Mesenchymal stem cell (in vitro differentiated cells and primary cell): ENCODE measurements around the gene FCGBP.
"Not testable (repeated sequence)": the region's sequence is repeated elsewhere in the genome, so short reads cannot be mapped to it uniquely, and the experiment has no call there.

Source experiments
- DNase-seq: peaks from one replicate; pipeline ENCODE4 v3.0.0-alpha.2; 2013
- H2AFZ ChIP-seq: one replicate; pipeline ENCODE4 v1.6.1; 2013; ENCODE audit warnings: low read depth, mild to moderate bottlenecking, control low read depth, inconsistent platforms, low read length, moderate library complexity
- H2AK5ac ChIP-seq: 2 replicates; pipeline ENCODE4 v1.6.1; 2013; ENCODE audit warnings: low read length, moderate library complexity, mild to moderate bottlenecking, inconsistent platforms; ENCODE audit not compliant: severe bottlenecking
- H2BK120ac ChIP-seq: one replicate; pipeline ENCODE4 v1.6.1; 2013; ENCODE audit warnings: low read depth, mild to moderate bottlenecking, inconsistent platforms, low read length, moderate library complexity
- H2BK12ac ChIP-seq, 2 experiments: one replicate each; pipeline ENCODE4 v1.6.1; 2013; ENCODE audit warnings: inconsistent platforms in 2 of 2, low read length in 2 of 2, mild to moderate bottlenecking in 2 of 2, moderate library complexity in 2 of 2, control low read depth in 1 of 2
- H2BK15ac ChIP-seq: one replicate; pipeline ENCODE4 v1.6.1; 2013; ENCODE audit warnings: mild to moderate bottlenecking, low read depth, inconsistent platforms; ENCODE audit not compliant: poor library complexity, severe bottlenecking
- H2BK5ac ChIP-seq: 2 replicates; pipeline ENCODE4 v1.6.1; 2013; ENCODE audit warnings: low read depth, mild to moderate bottlenecking, low read length, control low read depth, inconsistent platforms; ENCODE audit not compliant: poor library complexity, severe bottlenecking
- H3K14ac ChIP-seq, 2 experiments: one replicate each; pipeline ENCODE4 v1.6.1; 2013; ENCODE audit warnings: inconsistent platforms in 2 of 2, low read length in 2 of 2, control low read depth in 1 of 2, mild to moderate bottlenecking in 1 of 2, moderate library complexity in 1 of 2
- H3K18ac ChIP-seq, 2 experiments: one replicate each; pipeline ENCODE4 v1.6.1; 2013; ENCODE audit warnings: inconsistent platforms in 2 of 2, low read length in 2 of 2, control low read depth in 1 of 2, low read depth in 1 of 2, mild to moderate bottlenecking in 1 of 2
- H3K23ac ChIP-seq, 2 experiments: one replicate each; pipeline ENCODE4 v1.6.1; 2013; ENCODE audit warnings: inconsistent platforms in 2 of 2, low read length in 2 of 2, mild to moderate bottlenecking in 2 of 2, moderate library complexity in 2 of 2, control low read depth in 1 of 2
- H3K27ac ChIP-seq: 2 replicates; pipeline ENCODE4 v1.5.1; 2013; ENCODE audit warnings: mild to moderate bottlenecking, moderate library complexity, low read length, control low read depth, inconsistent platforms; ENCODE audit not compliant: poor library complexity, severe bottlenecking
- H3K27me3 ChIP-seq, 2 experiments: 2 replicates each; pipeline versions ENCODE4 v1.6.1 to v1.7.0; 2013; ENCODE audit warnings: low read length in 2 of 2, mild to moderate bottlenecking in 2 of 2, moderate library complexity in 2 of 2, control low read depth in 1 of 2, inconsistent platforms in 1 of 2; ENCODE audit not compliant: control insufficient read depth in 1 of 2, insufficient read depth in 1 of 2
- H3K36me3 ChIP-seq, 2 experiments: 2 replicates each; pipeline versions ENCODE4 v1.6.1 to v1.7.0; 2013; ENCODE audit warnings: low read length in 2 of 2, control low read depth in 1 of 2, inconsistent platforms in 1 of 2, low read depth in 1 of 2, mild to moderate bottlenecking in 1 of 2; ENCODE audit not compliant: insufficient read depth in 2 of 2, control insufficient read depth in 1 of 2
- H3K4ac ChIP-seq, 2 experiments: one replicate each; pipeline ENCODE4 v1.6.1; 2013; ENCODE audit warnings: inconsistent platforms in 2 of 2, low read length in 2 of 2, mild to moderate bottlenecking in 2 of 2, moderate library complexity in 2 of 2, control low read depth in 1 of 2, low read depth in 1 of 2
- H3K4me1 ChIP-seq: 2 replicates; pipeline ENCODE4 v1.6.1; 2013; ENCODE audit warnings: low read depth, low read length, control low read depth; ENCODE audit not compliant: control insufficient read depth, insufficient read depth
- H3K4me2 ChIP-seq: 2 replicates; pipeline ENCODE4 v1.6.1; 2013; ENCODE audit warnings: low read length, mild to moderate bottlenecking, inconsistent platforms; ENCODE audit not compliant: poor library complexity, severe bottlenecking
- H3K4me3 ChIP-seq, 2 experiments: 2 replicates each; pipeline versions ENCODE4 v1.5.1 to v1.7.0; 2013; ENCODE audit warnings: low read length in 2 of 2, mild to moderate bottlenecking in 2 of 2, control low read depth in 1 of 2, low read depth in 1 of 2; ENCODE audit not compliant: insufficient read depth in 1 of 2
- H3K79me1 ChIP-seq: replicated peaks from 2 replicates; pipeline ENCODE4 v1.6.1; 2013; ENCODE audit warnings: mild to moderate bottlenecking, control low read depth, low read length, inconsistent platforms; ENCODE audit not compliant: poor library complexity, severe bottlenecking
- H3K9ac ChIP-seq: 2 replicates; pipeline ENCODE4 v1.7.0; 2013; ENCODE audit warnings: mild to moderate bottlenecking, low read length, moderate library complexity
- H3K9me3 ChIP-seq: 2 replicates; pipeline ENCODE4 v1.7.0; 2013; ENCODE audit warnings: mild to moderate bottlenecking, low read length; ENCODE audit not compliant: control insufficient read depth
- H4K8ac ChIP-seq: one replicate; pipeline ENCODE4 v1.6.1; 2013; ENCODE audit warnings: inconsistent platforms, mild to moderate bottlenecking, low read length, moderate library complexity
- H4K91ac ChIP-seq: one replicate; pipeline ENCODE4 v1.6.1; 2013; ENCODE audit warnings: mild to moderate bottlenecking, low read length, inconsistent platforms
- WGBS: methylation state at CpG from one replicate; pipeline ENCODE4 v1.1.7; 2013; ENCODE audit warnings: mixed read lengths; 5-methylcytosine and 5-hydroxymethylcytosine counted together

FCGBP gene

DNA sequence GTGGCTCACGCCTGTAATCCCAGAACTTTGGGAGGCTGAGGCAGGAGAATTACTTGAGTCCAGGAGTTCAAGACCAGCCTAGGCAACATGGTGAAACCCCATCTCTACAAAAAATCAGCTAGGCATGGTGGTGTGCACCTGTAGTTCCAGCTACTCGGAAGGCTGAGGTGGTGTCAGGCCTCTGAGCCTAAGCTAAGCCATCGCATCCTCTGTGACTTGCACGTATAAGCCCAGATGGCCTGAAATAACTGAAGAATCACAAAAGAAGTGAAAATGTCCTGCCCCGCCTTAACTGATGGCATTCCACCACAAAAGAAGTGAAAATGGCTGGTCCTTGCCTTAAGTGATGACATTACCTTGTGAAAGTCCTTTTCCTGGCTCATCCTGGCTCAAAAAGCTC lies 23.5 kb upstream of the FCGBP start:
- not testable (repeated sequence) for H2BK15ac ChIP-seq, H3K36me3 ChIP-seq, H3K14ac ChIP-seq, H3K79me1 ChIP-seq, H3K4ac ChIP-seq, H3K4me3 ChIP-seq, H3K27me3 ChIP-seq, H3K4me1 ChIP-seq, H3K18ac ChIP-seq, H2BK12ac ChIP-seq, H3K9ac ChIP-seq, H4K8ac ChIP-seq, H2AFZ ChIP-seq, H2AK5ac ChIP-seq, DNase-seq, H3K9me3 ChIP-seq, H3K27ac ChIP-seq, H3K4me2 ChIP-seq, H4K91ac ChIP-seq, H2BK5ac ChIP-seq, H3K23ac ChIP-seq, H2BK120ac ChIP-seq
- WGBS: 82% methylated on average over 5 of the region's 5 CpGs

- Histone ChIP-seq H3K79me1 (no peaks in the 10 kb centered on the region), H3K4me2 (no peak overlapping the region), H2BK12ac (no peak overlapping the region), H3K27me3 (no peaks in the 10 kb centered on the region), H3K18ac (no peak overlapping the region), H4K91ac (no peak overlapping the region), H3K23ac (no peak overlapping the region), H2BK5ac (no peak overlapping the region), H4K8ac (no peak overlapping the region), H2BK120ac (no peak overlapping the region), H3K14ac (no peak overlapping the region), H2AK5ac (no peak overlapping the region), H3K36me3 (no peaks in the 10 kb centered on the region), H3K9me3 (no peaks in the 10 kb centered on the region), H3K27ac (no peak overlapping the region), H3K4me3 (no peak overlapping the region), H3K9ac (no peak overlapping the region), H2BK15ac (no peak overlapping the region), H3K4ac (no peak overlapping the region), H2AFZ (no peak overlapping the region), H3K4me1 (peaks cover 2% of the 10 kb centered on the region)
- DNase-seq: no peak
- 96% methylated on average over 5 of the region's 7 CpGs for WGBS
Observed at GRCh38 chr19:39953915-39954314, 19.5 kb upstream of the FCGBP start.

- no peak overlapping the region for H2AK5ac ChIP-seq
- no peak overlapping the region for H2BK12ac ChIP-seq
- WGBS: 83% methylated on average over 1 of the region's 3 CpGs
- no peak overlapping the region for H3K4ac ChIP-seq
- H4K8ac ChIP-seq: no peak overlapping the region
- H3K4me3 ChIP-seq: peak overlapping the region in 1 of 2 experiments; percentile 35
- H3K79me1 ChIP-seq: no peaks in the 10 kb centered on the region
- no peak overlapping the region for H3K27ac ChIP-seq
- no peaks in the 10 kb centered on the region for H3K9me3 ChIP-seq
- peaks cover 2% of the 10 kb centered on the region for H3K4me1 ChIP-seq
- no peaks in the 10 kb centered on the region for H3K36me3 ChIP-seq
- no peak overlapping the region for H4K91ac ChIP-seq
- no peaks in the 10 kb centered on the region for H3K27me3 ChIP-seq
- no peak overlapping the region for H2BK15ac ChIP-seq
- DNase-seq: peak; percentile 23
- H3K14ac ChIP-seq: no peak overlapping the region
- no peak overlapping the region for H2BK120ac ChIP-seq
- no peak overlapping the region for H3K18ac ChIP-seq
- H2AFZ ChIP-seq: no peak overlapping the region
- H3K9ac ChIP-seq: peak overlapping the region; percentile 7
- H2BK5ac ChIP-seq: no peak overlapping the region
- no peak overlapping the region for H3K4me2 ChIP-seq
- H3K23ac ChIP-seq: no peak overlapping the region
Observed at GRCh38 chr19:39951686-39952085, 17.3 kb upstream of the FCGBP start.

- no peak overlapping the region for H2AFZ ChIP-seq
- H3K9ac ChIP-seq: peak overlapping the region; percentile 7
- no peak overlapping the region for H2BK120ac ChIP-seq
- H2BK15ac ChIP-seq: no peak overlapping the region
- peaks cover 6% of the 10 kb centered on the region for H3K4me1 ChIP-seq
- H4K91ac ChIP-seq: no peak overlapping the region
- no peaks in the 10 kb centered on the region for H3K79me1 ChIP-seq
- no peak overlapping the region for H4K8ac ChIP-seq
- peak overlapping the region; percentile 50 for H2AK5ac ChIP-seq
- WGBS: 91% methylated on average over 2 of the region's 2 CpGs
- H2BK12ac ChIP-seq: no peak overlapping the region
- H3K9me3 ChIP-seq: no peaks in the 10 kb centered on the region
- H3K4me3 ChIP-seq: no peak overlapping the region
- H3K4me2 ChIP-seq: no peak overlapping the region
- no peak overlapping the region for H3K4ac ChIP-seq
- no peak overlapping the region for H2BK5ac ChIP-seq
- no peak for DNase-seq
- H3K18ac ChIP-seq: no peak overlapping the region
- no peak overlapping the region for H3K27ac ChIP-seq
- no peak overlapping the region for H3K14ac ChIP-seq
- H3K23ac ChIP-seq: no peak overlapping the region
- no peaks in the 10 kb centered on the region for H3K36me3 ChIP-seq
- H3K27me3 ChIP-seq: no peaks in the 10 kb centered on the region
Observed at GRCh38 chr19:39951065-39951650, 16.7 kb upstream of the FCGBP start.
